Measurements from ENCODE around the gene ANAPC2.

- TF ChIP-seq CTCF (IDR thresholded peaks at IDR 0.05) (no peak), POLR2A (IDR thresholded peaks at IDR 0.05) (no peak)
These were observed 9.9 kb upstream of the ANAPC2 start for GRCh38 chr9:137198051-137198901.

All from ovary (tissue), 3 donors.